Keratinocyte (primary cell): Measurements from ENCODE around the gene KMT2B. TPM values are rescaled to one million over a fixed set of nuclear protein-coding genes. Genes with fewer than 3 reads are reported as not detected.

Experiments used
- DNase-seq: peaks from one replicate; pipeline ENCODE4 v3.0.0-alpha.2; 2011; ENCODE audit warnings: low read depth, missing footprints, low spot score
- FAIRE-seq: peaks from 2 replicates; lab custom pipeline; 2011; peaks lifted over from hg19 to GRCh38; lab: Jason Lieb, UNC
- H2AFZ ChIP-seq: 2 replicates; pipeline ENCODE4 v1.6.0; 2012; ENCODE audit warnings: low read length, control low read depth, inconsistent platforms; ENCODE audit not compliant: control insufficient read depth
- H3K27ac ChIP-seq: 2 replicates; pipeline ENCODE4 v1.5.1; 2011; ENCODE audit warnings: low read length; ENCODE audit not compliant: control insufficient read depth, insufficient read depth
- H3K27me3 ChIP-seq: 3 replicates; pipeline ENCODE4 v1.6.0; 2011; ENCODE audit warnings: low read length; ENCODE audit not compliant: control insufficient read depth, insufficient read depth; ENCODE audit errors: extremely low read depth
- H3K36me3 ChIP-seq, 2 experiments: 2 replicates in 1 of 2; 3 replicates in 1 of 2; pipeline ENCODE4 v1.5.1; 2011; ENCODE audit warnings: low read length in 2 of 2, mild to moderate bottlenecking in 1 of 2; ENCODE audit not compliant: control insufficient read depth in 2 of 2, insufficient read depth in 2 of 2; ENCODE audit errors: extremely low read depth in 1 of 2
- H3K4me1 ChIP-seq: 3 replicates; pipeline ENCODE4 v1.5.1; 2011; ENCODE audit warnings: low read length; ENCODE audit not compliant: control insufficient read depth, insufficient read depth; ENCODE audit errors: extremely low read depth
- H3K4me2 ChIP-seq: 3 replicates; pipeline ENCODE4 v1.6.0; 2011; ENCODE audit warnings: low read depth, low read length; ENCODE audit not compliant: control insufficient read depth, insufficient read depth; ENCODE audit errors: extremely low read depth
- H3K4me3 ChIP-seq, 3 experiments: fragments of 200-600 bp in 1 of 3; sonication (generic) in 1 of 3; 2 replicates in 2 of 3; 3 replicates in 1 of 3; pipeline ENCODE4 v1.5.1; 2011 to 2016; ENCODE audit warnings: low read length in 3 of 3, mild to moderate bottlenecking in 3 of 3, control low read depth in 2 of 3, inconsistent platforms in 1 of 3, low read depth in 1 of 3, mixed read lengths in 1 of 3, mixed run types in 1 of 3, moderate library complexity in 1 of 3; ENCODE audit not compliant: control insufficient read depth in 2 of 3, insufficient read depth in 2 of 3; ENCODE audit errors: extremely low read depth in 1 of 3
- H3K79me2 ChIP-seq: 2 replicates; pipeline ENCODE4 v1.6.0; 2012; ENCODE audit warnings: low read length; ENCODE audit not compliant: control insufficient read depth, insufficient read depth
- H3K9ac ChIP-seq: 3 replicates; pipeline ENCODE4 v1.6.0; 2011; ENCODE audit warnings: low read length; ENCODE audit not compliant: control insufficient read depth, insufficient read depth; ENCODE audit errors: extremely low read depth
- H3K9me1 ChIP-seq: 3 replicates; pipeline ENCODE4 v1.6.0; 2011; ENCODE audit warnings: low read length; ENCODE audit not compliant: control insufficient read depth, insufficient read depth; ENCODE audit errors: extremely low read depth
- H3K9me3 ChIP-seq: 2 replicates; pipeline ENCODE4 v1.5.1; 2012; ENCODE audit warnings: low read depth, low read length; ENCODE audit not compliant: control insufficient read depth
- H4K20me1 ChIP-seq: 3 replicates; pipeline ENCODE4 v1.6.0; 2011; ENCODE audit warnings: low read length; ENCODE audit not compliant: control insufficient read depth, insufficient read depth; ENCODE audit errors: extremely low read depth
- CTCF ChIP-seq, 3 experiments: IDR thresholded peaks in 1 of 3; conservative IDR thresholded peaks in 1 of 3; optimal IDR thresholded peaks in 1 of 3; 2 replicates in 2 of 3; 3 replicates in 1 of 3; pipeline versions ENCODE3 to v1.5.1; 2011; ENCODE audit warnings: low read length in 3 of 3, mild to moderate bottlenecking in 3 of 3, moderate library complexity in 2 of 3, control low read depth in 1 of 3, inconsistent platforms in 1 of 3; ENCODE audit not compliant: insufficient read depth in 2 of 3; ENCODE audit errors: extremely low read depth in 1 of 3
- EZH2 ChIP-seq: IDR thresholded peaks from one replicate; pipeline ENCODE4 v1.6.1; 2012; ENCODE audit warnings: inconsistent platforms, mild to moderate bottlenecking, low read length, moderate library complexity
- dilution Hi-C: fragments of 300-500 bp; cut with MboI; formaldehyde crosslinking; loops from one replicate; pipeline ENCODE4 v1.7.0; 2020; ENCODE audit warnings: low sequenced_read_pairs; ENCODE audit not compliant: extremely low pct_ligation_motif_present
- polyA plus RNA-seq, 5 experiments: library from polyadenylated mRNA; depleted of rRNA in 3 of 5; stranded (reverse) in 3 of 5; stranded (forward) in 1 of 5; unstranded in 1 of 5; fragments of >200 nt; gene quantifications; 1 replicate in 1 of 5; 2 replicates in 3 of 5; 3 replicates in 1 of 5; pipeline versions ENCODE4 v1.2.1 to v1.2.3, GENCODE V29; 2011 to 2012; ENCODE audit warnings: missing spikeins in 2 of 5, low read depth in 1 of 5, low replicate concordance in 1 of 5

The KMT2B gene
- polyA plus RNA-seq, 1 donor (not counting 4 experiments of a cell fraction or from before 2014, with no cell fraction given) = 7.7 TPM

- peak; percentile 5 for FAIRE-seq
- H3K9me3 ChIP-seq = no peaks in the 10 kb centered on the region
- DNase-seq = peak; percentile 70
- peak overlapping the region; percentile 98 for H3K4me2 ChIP-seq
- H3K9ac ChIP-seq = peak overlapping the region; percentile 61
- TF ChIP-seq EZH2 = no peak
- TF ChIP-seq CTCF (optimal IDR thresholded peaks at IDR 0.05 in 1 of 3, IDR thresholded peaks at IDR 0.05 in 1 of 3, conservative IDR thresholded peaks at IDR 0.05 in 1 of 3; ENCODE audit: extremely low read depth in 1 of 3, insufficient read depth in 2 of 3, low read length in 3 of 3) = peak in 1 of 3 experiments; percentile 22
- peaks cover 3% of the 10 kb centered on the region for H4K20me1 ChIP-seq
- peaks cover 13% of the 10 kb centered on the region for H3K4me1 ChIP-seq
- no peaks in the 10 kb centered on the region for H3K9me1 ChIP-seq
- no peaks in the 10 kb centered on the region for H3K27me3 ChIP-seq
- H3K4me3 ChIP-seq = peak overlapping the region; percentile 44 to 84 (median 79)
- peaks cover 26 to 28% of the 10 kb centered on the region in 2 experiments for H3K36me3 ChIP-seq
- peak overlapping the region; percentile 95 for H2AFZ ChIP-seq
- H3K27ac ChIP-seq = peak overlapping the region; percentile 8
- dilution Hi-C loops = no loop called here
- peaks cover 3% of the 10 kb centered on the region for H3K79me2 ChIP-seq
Measured at GRCh38 chr19:35740423-35741202, 22.8 kb downstream of the KMT2B start.

- no peak for FAIRE-seq
Measured at GRCh38 chr19:35741203-35741515, 23.4 kb downstream of the KMT2B start.

More at GRCh38 chr19:35741203-35741515, 23.4 kb downstream of the KMT2B start:
- no peak for DNase-seq
- Histone ChIP-seq H3K4me2 (peak overlapping the region; percentile 98), H3K27ac (peak overlapping the region; percentile 8), H3K4me3 (peak overlapping the region; percentile 44 to 84 (median 79)), H3K27me3 (no peaks in the 10 kb centered on the region), H3K4me1 (peaks cover 16% of the 10 kb centered on the region), H2AFZ (peak overlapping the region; percentile 95), H4K20me1 (peaks cover 3% of the 10 kb centered on the region), H3K9ac (peak overlapping the region; percentile 61), H3K9me3 (no peaks in the 10 kb centered on the region), H3K79me2 (peaks cover 9% of the 10 kb centered on the region), H3K9me1 (no peaks in the 10 kb centered on the region), H3K36me3 (peaks cover 24 to 26% of the 10 kb centered on the region in 2 experiments)
- dilution Hi-C loops = no loop called here
- TF ChIP-seq EZH2 (no peak), CTCF (optimal IDR thresholded peaks at IDR 0.05 in 1 of 3, IDR thresholded peaks at IDR 0.05 in 1 of 3, conservative IDR thresholded peaks at IDR 0.05 in 1 of 3; ENCODE audit: extremely low read depth in 1 of 3, insufficient read depth in 2 of 3, low read length in 3 of 3) (peak in 2 of 3 experiments; percentile 0 to 8)
